HUES6 (cell line): ENCODE data around the gene HNRNPA3.
"Not testable (repeated sequence)": the region's sequence is repeated elsewhere in the genome, so short reads cannot be mapped to it uniquely, and the experiment has no call there.

Source experiments
- H3K27ac ChIP-seq: 2 replicates; pipeline ENCODE4 v1.7.0; 2013; ENCODE audit warnings: low read depth, mild to moderate bottlenecking, low read length, inconsistent platforms
- H3K27me3 ChIP-seq: 2 replicates; pipeline ENCODE4 v1.6.1; 2013; ENCODE audit warnings: low read length; ENCODE audit not compliant: control insufficient read depth, insufficient read depth
- H3K36me3 ChIP-seq: 2 replicates; pipeline ENCODE4 v1.6.1; 2013; ENCODE audit warnings: low read length; ENCODE audit not compliant: control insufficient read depth, insufficient read depth
- H3K4me1 ChIP-seq: 2 replicates; pipeline ENCODE4 v1.6.1; 2013; ENCODE audit warnings: low read length; ENCODE audit not compliant: control insufficient read depth, insufficient read depth
- H3K4me3 ChIP-seq: 2 replicates; pipeline ENCODE4 v1.5.1; 2013; ENCODE audit warnings: low read depth, low read length
- H3K9ac ChIP-seq: one replicate; pipeline ENCODE4 v1.6.1; 2013; ENCODE audit warnings: mild to moderate bottlenecking, low read length
- H3K9me3 ChIP-seq: 2 replicates; pipeline ENCODE4 v1.6.1; 2013; ENCODE audit warnings: low read depth, low read length; ENCODE audit not compliant: control insufficient read depth, insufficient read depth

HNRNPA3 gene

GRCh38 chr2:177175917-177176668, 36.5 kb upstream of the HNRNPA3 start:
- Histone ChIP-seq H3K9ac (no peak overlapping the region), H3K4me3 (no peak overlapping the region), H3K36me3 (no peaks in the 10 kb centered on the region), H3K9me3 (no peaks in the 10 kb centered on the region), H3K27me3 (no peaks in the 10 kb centered on the region), H3K27ac (no peak overlapping the region), H3K4me1 (peaks cover 46% of the 10 kb centered on the region)

- peak overlapping the region; percentile 35 for H3K4me3 ChIP-seq
- H3K27me3 ChIP-seq = no peaks in the 10 kb centered on the region
- peaks cover 33% of the 10 kb centered on the region for H3K4me1 ChIP-seq
- H3K27ac ChIP-seq = peak overlapping the region; percentile 76
- no peaks in the 10 kb centered on the region for H3K36me3 ChIP-seq
- no peaks in the 10 kb centered on the region for H3K9me3 ChIP-seq
- peak overlapping the region; percentile 36 for H3K9ac ChIP-seq
These were observed 33.8 kb upstream of the HNRNPA3 start for GRCh38 chr2:177178797-177179196.

- Histone ChIP-seq H3K27me3 (no peaks in the 10 kb centered on the region), H3K36me3 (no peaks in the 10 kb centered on the region), H3K27ac (peak overlapping the region; percentile 76), H3K9ac (peak overlapping the region; percentile 36), H3K9me3 (no peaks in the 10 kb centered on the region), H3K4me1 (peaks cover 31% of the 10 kb centered on the region), H3K4me3 (peak overlapping the region; percentile 35)
These were observed 33.4 kb upstream of the HNRNPA3 start for GRCh38 chr2:177179227-177179626.

- peaks cover 27% of the 10 kb centered on the region for H3K4me1 ChIP-seq
- peak overlapping the region; percentile 36 for H3K9ac ChIP-seq
- H3K9me3 ChIP-seq, H3K27me3 ChIP-seq, H3K36me3 ChIP-seq: not testable (repeated sequence)
- H3K27ac ChIP-seq = peak overlapping the region; percentile 76
- H3K4me3 ChIP-seq = peak overlapping the region; percentile 35; the same call in 1 of the 2 replicates
These were observed 32.9 kb upstream of the HNRNPA3 start for GRCh38 chr2:177179671-177180070.

GRCh38 chr2:177180269-177181000, 32.2 kb upstream of the HNRNPA3 start:
- H3K4me3 ChIP-seq = no peak overlapping the region
- peaks cover 24% of the 10 kb centered on the region for H3K4me1 ChIP-seq
- no peak overlapping the region for H3K27ac ChIP-seq
- H3K9ac ChIP-seq = no peak overlapping the region
- H3K36me3 ChIP-seq = no peaks in the 10 kb centered on the region
- H3K9me3 ChIP-seq = no peaks in the 10 kb centered on the region
- H3K27me3 ChIP-seq = no peaks in the 10 kb centered on the region

GRCh38 chr2:177183860-177184259, 28.7 kb upstream of the HNRNPA3 start:
- H3K4me3 ChIP-seq = no peak overlapping the region
- 0 out of 2 replicates have a peak, but pooled peaks cover 3% of the 10 kb centered on the region for H3K9me3 ChIP-seq
- H3K4me1 ChIP-seq = peaks cover 13% of the 10 kb centered on the region
- no peak overlapping the region for H3K9ac ChIP-seq
- H3K36me3 ChIP-seq = no peaks in the 10 kb centered on the region
- H3K27ac ChIP-seq = no peak overlapping the region
- H3K27me3 ChIP-seq = no peaks in the 10 kb centered on the region

GRCh38 chr2:177184606-177185005, 28.0 kb upstream of the HNRNPA3 start:
- Histone ChIP-seq H3K27me3 (no peaks in the 10 kb centered on the region), H3K9ac (no peak overlapping the region), H3K4me1 (peaks cover 6% of the 10 kb centered on the region), H3K4me3 (no peak overlapping the region), H3K36me3 (no peaks in the 10 kb centered on the region), H3K9me3 (0 out of 2 replicates have a peak, but pooled peaks cover 3% of the 10 kb centered on the region), H3K27ac (no peak overlapping the region)

GRCh38 chr2:177186038-177186437, 26.6 kb upstream of the HNRNPA3 start:
- not testable (repeated sequence) for H3K27me3 ChIP-seq, H3K9me3 ChIP-seq, H3K4me3 ChIP-seq, H3K9ac ChIP-seq, H3K4me1 ChIP-seq, H3K36me3 ChIP-seq, H3K27ac ChIP-seq

GRCh38 chr2:177187631-177188312, 24.8 kb upstream of the HNRNPA3 start:
- H3K4me1 ChIP-seq = peaks cover 4% of the 10 kb centered on the region; the same call in 1 of the 2 replicates
- no peak overlapping the region for H3K4me3 ChIP-seq
- no peaks in the 10 kb centered on the region for H3K27me3 ChIP-seq
- no peak overlapping the region for H3K27ac ChIP-seq
- H3K36me3 ChIP-seq = no peaks in the 10 kb centered on the region
- 0 out of 2 replicates have a peak, but pooled peaks cover 3% of the 10 kb centered on the region for H3K9me3 ChIP-seq
- H3K9ac ChIP-seq = no peak overlapping the region

GRCh38 chr2:177188482-177189469, 23.8 kb upstream of the HNRNPA3 start:
- no peak overlapping the region for H3K27ac ChIP-seq
- H3K36me3 ChIP-seq = no peaks in the 10 kb centered on the region
- no peak overlapping the region for H3K9ac ChIP-seq
- H3K27me3 ChIP-seq = no peaks in the 10 kb centered on the region
- H3K4me1 ChIP-seq = peaks cover 4% of the 10 kb centered on the region; the same call in 1 of the 2 replicates
- H3K4me3 ChIP-seq = no peak overlapping the region
- 0 out of 2 replicates have a peak, but pooled peaks cover 3% of the 10 kb centered on the region for H3K9me3 ChIP-seq
